Activated naive CD4-positive, alpha-beta T cell treated with anti-CD3 and anti-CD28 coated beads, Interleukin-2, amount 10 ng/mL, durations not matched to agents 7 days and 5 days (primary cell): ENCODE results near the gene LOXL1.

Experiments
- CTCF ChIA-PET: fragments of 350-600 bp; sonication (Branson Sonifier 250); formaldehyde crosslinking; loops from one replicate; lab custom pipeline; 2021; ENCODE audit warnings: antibody characterized with exemption; lab: Charles Lee
- DNase-seq: peaks from one replicate; pipeline ENCODE4 v3.0.0-alpha.2; 2020
- H3K27ac Mint-ChIP-seq: one replicate; pipeline ENCODE4 v1.8.0; 2021; ENCODE audit warnings: mild to moderate bottlenecking, moderate library complexity, mixed read lengths
- H3K27me3 Mint-ChIP-seq: one replicate; pipeline ENCODE4 v1.8.0; 2021; ENCODE audit warnings: mild to moderate bottlenecking, mixed read lengths
- H3K36me3 Mint-ChIP-seq: one replicate; pipeline ENCODE4 v1.8.0; 2021; ENCODE audit warnings: mixed read lengths
- H3K4me1 Mint-ChIP-seq: one replicate; pipeline ENCODE4 v1.8.0; 2021; ENCODE audit warnings: mixed read lengths
- H3K4me3 Mint-ChIP-seq: one replicate; pipeline ENCODE4 v1.8.0; 2021; ENCODE audit warnings: mild to moderate bottlenecking, moderate library complexity, mixed read lengths
- H3K9me3 Mint-ChIP-seq: one replicate; pipeline ENCODE4 v1.8.0; 2021; ENCODE audit warnings: mixed read lengths

Gene LOXL1

GRCh38 chr15:73891328-73892315 is 34.6 kb upstream of the LOXL1 start:
- CTCF ChIA-PET: interaction anchor here (3.0 kb wide), 1 partner anchor 17 kb away, joined by 14 read pairs; the partner anchor contains the start of gene TBC1D21
- Mint-ChIP-seq H3K4me1 (no peaks in the 10 kb centered on the region), H3K27me3 (peaks cover 47% of the 10 kb centered on the region), H3K9me3 (peaks cover 3% of the 10 kb centered on the region), H3K36me3 (no peaks in the 10 kb centered on the region), H3K4me3 (no peak overlapping the region), H3K27ac (no peak overlapping the region)
- no peak for DNase-seq

DNA sequence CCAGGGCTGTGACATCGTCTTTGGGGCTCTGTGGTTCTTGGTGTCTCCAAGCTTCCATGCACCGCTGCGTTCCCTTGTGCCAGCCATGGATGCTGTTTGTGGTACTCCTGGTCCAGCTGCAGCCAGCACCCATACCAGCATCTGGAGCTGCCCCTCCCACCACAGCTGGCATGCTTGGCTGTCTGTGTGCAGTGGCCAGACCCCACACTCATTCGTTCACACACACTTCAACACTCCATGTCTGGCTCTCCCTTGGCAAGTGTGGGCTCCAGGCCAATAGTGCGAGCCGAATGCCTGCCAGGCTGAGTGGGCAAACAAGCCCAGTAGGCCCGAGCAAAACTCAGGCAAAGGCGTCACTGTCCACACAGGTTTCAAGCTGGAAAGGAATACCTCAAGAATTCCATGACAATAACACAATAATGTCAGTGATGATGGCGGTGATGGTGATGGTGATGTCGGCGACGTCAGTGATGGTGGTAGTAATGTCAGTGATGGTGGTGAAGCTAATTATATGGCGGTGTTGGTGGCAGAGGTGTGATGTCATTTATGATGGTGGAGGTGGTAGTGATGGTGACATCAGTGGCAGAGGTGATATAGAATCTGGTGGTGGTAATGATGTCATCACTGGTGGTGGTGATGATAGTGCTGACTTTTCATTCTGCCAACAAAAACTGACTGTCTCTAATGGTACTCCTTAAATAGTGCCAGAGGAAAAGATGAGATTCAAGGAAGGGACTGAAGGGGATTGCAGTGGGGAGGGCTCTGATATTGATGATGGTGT is 33.6 kb upstream of the LOXL1 start:
- Mint-ChIP-seq H3K36me3 (no peaks in the 10 kb centered on the region), H3K9me3 (peaks cover 3% of the 10 kb centered on the region), H3K27me3 (peaks cover 47% of the 10 kb centered on the region), H3K4me1 (peaks cover 4% of the 10 kb centered on the region), H3K4me3 (no peak overlapping the region), H3K27ac (no peak overlapping the region)
- no peak for DNase-seq
- CTCF ChIA-PET: interaction anchor here (3.0 kb wide), 1 partner anchor 18 kb away, joined by 14 read pairs; the partner anchor contains the start of gene TBC1D21

- H3K4me3 Mint-ChIP-seq: no peak overlapping the region
- peaks cover 3% of the 10 kb centered on the region for H3K9me3 Mint-ChIP-seq
- CTCF ChIA-PET: interaction anchor here (0.7 to 3.0 kb wide), 7 partner anchors 12 to 35 kb away, joined by 3 to 14 read pairs (median 5); partner anchors contain the start of gene TBC1D21
- peaks cover 39% of the 10 kb centered on the region for H3K27me3 Mint-ChIP-seq
- peaks cover 4% of the 10 kb centered on the region for H3K4me1 Mint-ChIP-seq
- H3K27ac Mint-ChIP-seq: no peak overlapping the region
- H3K36me3 Mint-ChIP-seq: no peaks in the 10 kb centered on the region
- DNase-seq: no peak
These were observed 32.0 kb upstream of the LOXL1 start for GRCh38 chr15:73894133-73894814.

DNA sequence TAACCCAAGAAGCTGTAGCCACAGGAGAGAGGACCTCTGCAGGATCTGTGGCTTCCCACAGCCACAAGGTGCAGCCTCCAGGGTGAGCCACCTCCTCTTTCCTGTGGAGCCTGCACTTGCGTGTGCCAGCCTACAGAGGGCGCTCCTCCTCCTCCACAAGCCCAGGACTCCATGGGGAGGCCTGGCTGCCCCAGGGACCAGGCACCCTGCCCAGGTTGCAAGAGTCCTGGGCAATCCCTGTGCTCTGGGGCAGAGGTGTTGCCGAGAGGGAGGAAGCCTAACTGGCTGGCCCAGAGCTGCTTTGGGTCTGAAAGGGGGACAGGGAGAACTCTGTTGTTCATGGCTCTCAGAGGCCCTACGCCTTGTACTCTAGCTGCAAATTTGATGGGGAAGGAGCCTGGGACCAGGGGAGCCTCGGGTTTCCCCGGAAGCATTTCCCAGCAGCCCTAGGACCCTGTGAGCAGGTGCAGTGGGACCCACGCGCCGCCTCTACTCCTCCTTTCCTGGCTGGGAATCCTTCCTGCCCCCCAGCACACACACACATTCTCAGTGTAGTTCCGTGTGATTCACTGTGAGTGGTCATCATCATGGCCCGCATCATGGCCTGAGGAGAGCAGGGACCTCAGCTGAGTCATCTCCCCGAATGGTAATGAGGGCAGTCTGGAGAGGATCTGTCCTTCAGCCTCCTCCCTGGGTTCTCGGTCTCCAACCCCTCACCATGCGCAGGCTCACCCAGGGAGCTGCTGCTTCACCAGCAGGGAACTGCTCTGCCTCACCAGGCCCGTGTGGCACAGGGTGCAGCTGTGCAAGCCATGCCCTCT is 28.6 kb upstream of the LOXL1 start:
- peaks cover 3% of the 10 kb centered on the region for H3K9me3 Mint-ChIP-seq
- no peaks in the 10 kb centered on the region for H3K36me3 Mint-ChIP-seq
- H3K4me3 Mint-ChIP-seq: no peak overlapping the region
- no peak overlapping the region for H3K27ac Mint-ChIP-seq
- DNase-seq: peak; percentile 77
- CTCF ChIA-PET: interaction anchor here (0.6 to 3.8 kb wide), 19 partner anchors 9 to 78 kb away, joined by 3 to 54 read pairs (median 4); partner anchors contain the start of genes LOXL1 and TBC1D21
- H3K4me1 Mint-ChIP-seq: peaks cover 4% of the 10 kb centered on the region
- peaks cover 20% of the 10 kb centered on the region for H3K27me3 Mint-ChIP-seq

GRCh38 chr15:73899197-73900094 is 26.8 kb upstream of the LOXL1 start:
- H3K27ac Mint-ChIP-seq: no peak overlapping the region
- DNase-seq: no peak
- H3K4me3 Mint-ChIP-seq: no peak overlapping the region
- CTCF ChIA-PET: interaction anchor here (3.5 to 3.8 kb wide), 2 partner anchors 9 to 28 kb away, joined by 32 to 54 read pairs; partner anchors contain the start of gene LOXL1
- H3K36me3 Mint-ChIP-seq: no peaks in the 10 kb centered on the region
- H3K9me3 Mint-ChIP-seq: no peaks in the 10 kb centered on the region
- H3K4me1 Mint-ChIP-seq: peaks cover 4% of the 10 kb centered on the region
- H3K27me3 Mint-ChIP-seq: peaks cover 25% of the 10 kb centered on the region

DNA sequence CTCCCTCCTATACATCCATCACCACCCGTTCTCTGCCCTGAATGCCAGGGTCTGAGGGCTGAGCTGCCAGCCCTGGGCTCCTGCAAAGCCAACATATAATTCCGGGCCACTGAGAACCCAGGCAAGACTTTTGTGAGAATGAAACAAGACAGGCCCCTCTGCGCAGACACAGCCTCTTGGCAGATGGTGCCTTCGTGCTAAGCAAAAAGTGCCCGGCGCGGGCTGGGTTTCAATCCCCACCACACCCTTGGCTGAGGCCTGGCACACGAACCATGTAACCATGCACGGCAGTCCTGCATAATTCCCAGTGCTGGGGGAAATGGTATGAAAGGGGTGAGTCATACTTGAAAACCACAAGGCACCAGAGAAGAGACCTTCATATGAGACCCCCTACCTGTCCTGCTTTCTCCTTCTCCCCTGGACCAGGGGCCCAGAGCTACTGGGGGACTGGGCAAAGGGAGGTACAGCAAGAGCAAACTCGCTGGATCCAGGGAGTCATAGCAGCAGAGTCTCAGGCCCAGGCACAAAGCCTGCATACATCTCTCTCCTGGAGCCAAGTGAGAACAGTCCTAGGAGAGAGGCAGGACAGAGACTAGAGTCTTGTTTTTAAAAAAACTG is 26.1 kb upstream of the LOXL1 start:
- Mint-ChIP-seq H3K27ac (no peak overlapping the region), H3K27me3 (peaks cover 21% of the 10 kb centered on the region), H3K4me1 (peaks cover 4% of the 10 kb centered on the region), H3K36me3 (no peaks in the 10 kb centered on the region), H3K9me3 (no peaks in the 10 kb centered on the region), H3K4me3 (no peak overlapping the region)
- CTCF ChIA-PET: interaction anchor here (0.9 to 2.6 kb wide), 2 partner anchors 26 to 27 kb away, joined by 3 to 10 read pairs; no protein-coding TSS in a partner anchor
- no peak for DNase-seq

- no peak overlapping the region for H3K4me3 Mint-ChIP-seq
- no peak for DNase-seq
- no peaks in the 10 kb centered on the region for H3K9me3 Mint-ChIP-seq
- CTCF ChIA-PET: interaction anchor here (0.8 to 2.6 kb wide), 4 partner anchors 11 to 27 kb away, joined by 3 to 10 read pairs (median 3); no protein-coding TSS in a partner anchor
- peaks cover 23% of the 10 kb centered on the region for H3K27me3 Mint-ChIP-seq
- no peaks in the 10 kb centered on the region for H3K36me3 Mint-ChIP-seq
- no peak overlapping the region for H3K27ac Mint-ChIP-seq
- peaks cover 4% of the 10 kb centered on the region for H3K4me1 Mint-ChIP-seq
These were observed 25.0 kb upstream of the LOXL1 start for GRCh38 chr15:73901126-73901810.

DNA sequence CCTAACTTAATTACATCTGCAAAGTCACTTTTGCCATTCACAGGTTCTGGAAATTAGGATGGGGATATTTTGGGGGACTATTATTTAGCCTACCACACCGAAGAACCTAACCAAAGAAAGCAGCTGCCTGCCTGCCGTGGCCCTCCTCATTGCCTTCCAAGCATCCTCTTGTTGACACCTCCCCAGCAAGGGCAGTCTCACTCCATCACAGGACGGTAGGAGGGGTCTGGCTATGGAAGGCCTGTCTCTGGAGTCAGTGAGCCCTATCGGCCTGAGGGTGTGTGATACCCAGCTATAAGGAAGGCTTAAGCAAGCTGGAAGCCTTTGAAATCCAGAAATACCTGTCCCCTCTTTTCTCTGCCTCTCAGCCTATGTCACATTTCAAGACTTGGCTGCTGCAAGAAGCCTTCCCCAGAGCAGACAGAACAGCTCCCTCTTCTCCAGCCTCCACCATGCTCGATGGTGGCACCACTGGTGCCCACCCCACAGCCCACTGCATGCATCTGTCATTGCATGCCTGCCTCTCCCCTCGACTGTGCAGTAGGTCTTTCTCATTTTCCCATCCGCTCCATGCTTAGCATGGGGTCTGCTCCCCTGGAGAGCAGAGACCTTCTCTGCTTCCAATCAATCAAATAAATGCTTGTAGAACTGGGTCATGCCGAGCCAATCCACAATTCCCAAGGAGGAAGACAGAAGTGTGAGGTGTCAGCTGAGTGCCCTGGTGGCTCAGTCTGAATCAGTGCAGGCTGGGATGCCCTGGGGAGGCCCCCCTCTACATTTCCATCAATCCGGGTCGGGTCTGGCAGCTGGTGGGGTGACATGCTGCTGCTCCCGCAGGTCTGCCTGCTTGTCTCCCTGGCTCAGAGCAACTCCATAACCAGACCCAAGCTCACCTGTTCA is 23.9 kb upstream of the LOXL1 start:
- H3K4me1 Mint-ChIP-seq: peaks cover 2% of the 10 kb centered on the region
- H3K27ac Mint-ChIP-seq: no peak overlapping the region

DNA sequence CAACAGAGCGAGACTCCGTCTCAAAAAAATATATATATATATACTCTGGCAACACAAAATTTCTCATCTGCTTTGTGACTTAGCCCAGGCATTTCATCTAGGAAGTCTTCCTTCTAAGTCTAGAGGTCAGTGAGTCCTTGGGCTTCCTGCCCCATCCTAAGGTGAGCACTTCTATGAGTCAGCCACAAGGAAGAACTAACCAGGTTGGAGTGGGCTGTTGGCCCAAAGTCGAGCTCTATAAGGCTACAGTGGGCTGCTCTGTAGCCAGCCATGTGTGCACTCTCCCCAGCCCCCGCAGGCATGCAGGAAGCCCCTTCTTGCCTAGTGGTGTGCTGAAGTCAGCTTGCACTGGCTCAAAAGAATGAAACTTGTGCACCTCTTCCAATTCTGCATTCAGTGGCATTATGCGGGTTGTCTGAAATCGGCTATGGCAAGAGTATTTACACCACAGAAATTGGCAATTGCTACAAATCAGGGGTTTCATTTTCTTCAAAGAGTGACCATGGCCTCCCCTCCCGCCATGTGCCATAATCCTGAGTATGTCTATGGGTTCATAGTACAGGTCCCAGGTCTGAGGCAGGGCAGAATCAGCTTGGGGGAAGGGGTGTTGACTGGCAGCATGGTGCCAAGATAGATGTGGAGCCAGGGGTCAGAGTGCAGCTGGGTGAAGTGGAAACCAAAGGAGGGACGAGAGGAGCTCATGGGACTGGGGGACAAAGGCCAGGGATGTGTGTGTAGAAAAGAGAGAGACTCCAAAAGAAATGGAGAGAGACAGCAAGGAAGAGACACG is 22.0 kb upstream of the LOXL1 start:
- peaks cover 24% of the 10 kb centered on the region for H3K27me3 Mint-ChIP-seq
- H3K4me1 Mint-ChIP-seq: peaks cover 3% of the 10 kb centered on the region
- no peak overlapping the region for H3K27ac Mint-ChIP-seq
- H3K4me3 Mint-ChIP-seq: no peak overlapping the region
- H3K36me3 Mint-ChIP-seq: no peaks in the 10 kb centered on the region
- CTCF ChIA-PET: interaction anchor here (2.3 to 7.7 kb wide), 3 partner anchors 6 to 30 kb away, joined by 6 to 62 read pairs (median 54); partner anchors contain the start of gene TBC1D21
- no peaks in the 10 kb centered on the region for H3K9me3 Mint-ChIP-seq
- DNase-seq: no peak

More for the DNA sequence above, 23.9 kb upstream of the LOXL1 start:
- CTCF ChIA-PET: interaction anchor here (0.7 to 2.6 kb wide), 3 partner anchors 9 to 25 kb away, joined by 3 to 10 read pairs (median 4); no protein-coding TSS in a partner anchor
- Mint-ChIP-seq H3K4me3 (no peak overlapping the region), H3K9me3 (no peaks in the 10 kb centered on the region), H3K27me3 (peaks cover 25% of the 10 kb centered on the region), H3K36me3 (no peaks in the 10 kb centered on the region)
- DNase-seq: no peak
